KMS-11 (cell line): ENCODE results near the gene TMEM184C.

Experiments
- H2AFZ ChIP-seq: fragments of 200-600 bp; sonication (generic); 2 replicates; pipeline ENCODE4 v1.6.1; 2016; ENCODE audit warnings: antibody characterized with exemption, mixed run types, low read depth
- H3K27ac ChIP-seq: fragments of 200-600 bp; sonication (generic); 2 replicates; pipeline ENCODE4 v1.6.1; 2016; ENCODE audit warnings: mild to moderate bottlenecking, mixed run types
- H3K27me3 ChIP-seq: fragments of 200-600 bp; sonication (generic); 2 replicates; pipeline ENCODE4 v1.6.1; 2017; ENCODE audit warnings: mild to moderate bottlenecking, low read depth, mixed run types, moderate library complexity; ENCODE audit not compliant: insufficient read depth
- H3K36me3 ChIP-seq: fragments of 200-600 bp; sonication (generic); 2 replicates; pipeline ENCODE4 v1.6.1; 2017; ENCODE audit warnings: mild to moderate bottlenecking, mixed run types; ENCODE audit not compliant: insufficient read depth
- H3K4me1 ChIP-seq: fragments of 200-600 bp; sonication (generic); 2 replicates; pipeline ENCODE4 v1.6.1; 2016; ENCODE audit warnings: mild to moderate bottlenecking, low read depth, mixed run types; ENCODE audit not compliant: poor library complexity, severe bottlenecking
- H3K4me2 ChIP-seq: fragments of 200-600 bp; sonication (generic); 2 replicates; pipeline ENCODE4 v1.7.0; 2016; ENCODE audit warnings: mild to moderate bottlenecking, mixed run types
- H3K4me3 ChIP-seq: fragments of 200-600 bp; sonication (generic); IDR thresholded peaks from 2 replicates; pipeline ENCODE4 v1.6.1; 2017; ENCODE audit warnings: low read depth, low read length, mixed read lengths; ENCODE audit not compliant: insufficient read depth
- H3K79me2 ChIP-seq: fragments of 200-600 bp; sonication (generic); 2 replicates; pipeline ENCODE4 v1.6.1; 2016; ENCODE audit warnings: low read depth, mixed run types; ENCODE audit not compliant: insufficient read depth
- H3K9ac ChIP-seq: fragments of 200-600 bp; sonication (generic); 2 replicates; pipeline ENCODE4 v1.6.1; 2016; ENCODE audit warnings: mild to moderate bottlenecking, mixed run types
- H4K20me1 ChIP-seq: fragments of 200-600 bp; sonication (generic); 2 replicates; pipeline ENCODE4 v1.6.1; 2016; ENCODE audit warnings: mild to moderate bottlenecking, mixed run types; ENCODE audit not compliant: insufficient read depth
- TF ChIP-seq, protein P1 (sequence below): fragments of 200-600 bp; sonication (generic); conservative IDR thresholded peaks from 2 replicates; pipeline ENCODE4 v1.6.1; 2017; ENCODE audit warnings: low read depth, mild to moderate bottlenecking, antibody characterized with exemption, low read length, moderate library complexity, mixed read lengths

The TMEM184C gene

DNA sequence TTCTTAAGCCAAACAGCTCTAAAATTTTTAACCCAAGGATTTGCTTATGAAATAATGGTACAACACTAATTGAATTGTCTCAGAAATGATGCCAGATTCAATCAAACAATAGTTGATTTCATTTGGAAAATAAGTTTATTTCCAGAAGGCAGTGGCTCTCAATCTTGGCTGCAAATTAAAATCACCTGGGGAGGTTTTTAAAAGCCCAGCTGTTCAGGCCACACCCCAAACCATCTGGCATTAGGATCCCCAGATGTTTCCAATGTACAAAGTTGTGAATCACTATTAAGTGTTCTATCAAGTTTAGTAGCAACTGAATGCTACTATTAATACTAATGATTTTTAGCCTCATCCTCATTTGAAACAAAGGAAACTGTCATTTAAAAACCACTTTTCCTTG is 22.2 kb downstream of the TMEM184C start:
- Histone ChIP-seq H3K27ac (no peak overlapping the region), H4K20me1 (no peaks in the 10 kb centered on the region), H3K9ac (no peak overlapping the region), H3K27me3 (no peaks in the 10 kb centered on the region), H2AFZ (no peak overlapping the region), H3K36me3 (no peaks in the 10 kb centered on the region; the same call in 1 of the 2 replicates), H3K4me1 (peaks cover 4% of the 10 kb centered on the region), H3K4me2 (no peak overlapping the region), H3K79me2 (no peaks in the 10 kb centered on the region), H3K4me3 (no peak overlapping the region)
- TF ChIP-seq, protein P1, sequence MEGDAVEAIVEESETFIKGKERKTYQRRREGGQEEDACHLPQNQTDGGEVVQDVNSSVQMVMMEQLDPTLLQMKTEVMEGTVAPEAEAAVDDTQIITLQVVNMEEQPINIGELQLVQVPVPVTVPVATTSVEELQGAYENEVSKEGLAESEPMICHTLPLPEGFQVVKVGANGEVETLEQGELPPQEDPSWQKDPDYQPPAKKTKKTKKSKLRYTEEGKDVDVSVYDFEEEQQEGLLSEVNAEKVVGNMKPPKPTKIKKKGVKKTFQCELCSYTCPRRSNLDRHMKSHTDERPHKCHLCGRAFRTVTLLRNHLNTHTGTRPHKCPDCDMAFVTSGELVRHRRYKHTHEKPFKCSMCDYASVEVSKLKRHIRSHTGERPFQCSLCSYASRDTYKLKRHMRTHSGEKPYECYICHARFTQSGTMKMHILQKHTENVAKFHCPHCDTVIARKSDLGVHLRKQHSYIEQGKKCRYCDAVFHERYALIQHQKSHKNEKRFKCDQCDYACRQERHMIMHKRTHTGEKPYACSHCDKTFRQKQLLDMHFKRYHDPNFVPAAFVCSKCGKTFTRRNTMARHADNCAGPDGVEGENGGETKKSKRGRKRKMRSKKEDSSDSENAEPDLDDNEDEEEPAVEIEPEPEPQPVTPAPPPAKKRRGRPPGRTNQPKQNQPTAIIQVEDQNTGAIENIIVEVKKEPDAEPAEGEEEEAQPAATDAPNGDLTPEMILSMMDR, result no peak

DNA sequence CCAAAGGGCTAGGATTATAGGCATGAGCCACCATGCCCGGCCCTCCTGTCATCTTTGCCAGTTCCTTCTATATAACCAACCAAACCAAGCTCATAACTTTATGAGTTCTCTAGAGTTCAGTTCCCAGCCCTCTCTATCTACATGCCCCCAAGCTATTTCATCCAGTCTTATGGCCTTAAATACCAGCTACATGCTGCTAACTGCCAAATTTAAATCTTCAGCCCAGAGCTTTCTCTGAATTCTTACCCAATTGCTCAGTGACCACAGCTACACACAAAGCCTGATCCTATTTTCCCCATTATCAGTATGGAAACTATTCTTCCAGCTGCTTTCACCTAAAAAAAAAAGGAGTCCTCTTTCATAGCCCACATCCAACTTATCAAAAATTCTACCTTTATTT is 23.1 kb downstream of the TMEM184C start:
- Histone ChIP-seq H3K27ac (no peak overlapping the region), H3K9ac (no peak overlapping the region), H2AFZ (no peak overlapping the region), H3K36me3 (no peaks in the 10 kb centered on the region; the same call in none of the 2 replicates), H3K27me3 (no peaks in the 10 kb centered on the region), H3K4me3 (no peak overlapping the region), H4K20me1 (no peaks in the 10 kb centered on the region), H3K79me2 (no peaks in the 10 kb centered on the region), H3K4me2 (no peak overlapping the region), H3K4me1 (peaks cover 4% of the 10 kb centered on the region)
- TF ChIP-seq, protein P1, result no peak

DNA sequence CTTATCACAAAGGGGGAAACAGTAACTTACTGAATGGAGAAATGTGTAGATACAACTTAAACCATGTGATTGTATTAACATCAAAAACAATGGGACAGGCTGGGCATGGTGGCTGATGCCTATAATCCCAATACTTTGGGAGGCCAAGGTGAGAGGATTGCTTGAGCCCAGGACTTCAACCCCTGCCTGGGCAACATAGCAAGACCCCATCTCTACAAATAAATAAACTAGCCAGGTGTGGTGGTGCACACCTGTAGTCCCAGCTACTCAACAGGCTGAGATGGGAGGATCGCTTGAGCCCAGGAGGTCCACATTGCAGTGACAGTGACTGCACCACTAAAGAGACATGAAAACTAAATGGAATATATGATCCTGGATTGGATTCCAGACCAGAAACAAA is 26.4 kb downstream of the TMEM184C start:
- H3K4me3 ChIP-seq, result no peak overlapping the region
- no peak overlapping the region for H3K9ac ChIP-seq
- no peaks in the 10 kb centered on the region for H3K79me2 ChIP-seq
- H4K20me1 ChIP-seq, result no peaks in the 10 kb centered on the region
- no peaks in the 10 kb centered on the region for H3K27me3 ChIP-seq
- H3K4me2 ChIP-seq, result no peak overlapping the region
- TF ChIP-seq, protein P1, result no peak
- peaks cover 4% of the 10 kb centered on the region for H3K4me1 ChIP-seq
- no peak overlapping the region for H2AFZ ChIP-seq
- no peaks in the 10 kb centered on the region; the same call in 1 of the 2 replicates for H3K36me3 ChIP-seq
- no peak overlapping the region for H3K27ac ChIP-seq

DNA sequence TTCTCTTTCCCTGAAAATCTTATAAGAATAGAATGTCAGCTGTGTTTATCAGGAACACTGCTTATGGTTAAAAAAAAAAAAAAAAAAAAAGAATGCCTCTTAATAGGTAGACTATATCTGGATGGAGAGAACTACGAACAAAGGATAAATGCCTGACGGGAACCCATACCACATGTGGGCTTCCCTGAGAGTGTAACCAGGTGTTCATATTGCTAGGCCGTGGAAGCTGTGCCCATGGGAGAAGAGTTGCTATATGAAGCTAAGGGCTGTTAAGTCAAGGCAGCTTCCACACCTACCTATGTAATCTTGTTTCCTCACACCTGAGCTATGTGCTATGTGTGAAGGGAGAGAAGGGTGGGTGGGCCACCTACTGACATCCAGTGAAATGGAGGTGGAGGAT is 27.3 kb downstream of the TMEM184C start:
- Histone ChIP-seq H4K20me1 (no peaks in the 10 kb centered on the region), H3K27ac (no peak overlapping the region), H3K4me1 (no peaks in the 10 kb centered on the region), H3K4me2 (no peak overlapping the region), H3K79me2 (no peaks in the 10 kb centered on the region), H3K9ac (no peak overlapping the region), H3K4me3 (no peak overlapping the region), H3K27me3 (no peaks in the 10 kb centered on the region), H3K36me3 (no peaks in the 10 kb centered on the region; the same call in 1 of the 2 replicates), H2AFZ (no peak overlapping the region)
- TF ChIP-seq, protein P1, result no peak
